Eye (tissue), 1 donor: ENCODE data around the gene KIAA1755.

Experiments used
- DNase-seq: peaks from one replicate; pipeline ENCODE4 v3.0.0-alpha.2; 2015

KIAA1755 gene

GRCh38 chr20:38164624-38165088 lies 95.9 kb downstream of the KIAA1755 start:
- no peak for DNase-seq

GRCh38 chr20:38164069-38164468 lies 96.5 kb downstream of the KIAA1755 start:
- no peak for DNase-seq

- no peak for DNase-seq
Measured at GRCh38 chr20:38162878-38163875, 97.4 kb downstream of the KIAA1755 start.

DNA sequence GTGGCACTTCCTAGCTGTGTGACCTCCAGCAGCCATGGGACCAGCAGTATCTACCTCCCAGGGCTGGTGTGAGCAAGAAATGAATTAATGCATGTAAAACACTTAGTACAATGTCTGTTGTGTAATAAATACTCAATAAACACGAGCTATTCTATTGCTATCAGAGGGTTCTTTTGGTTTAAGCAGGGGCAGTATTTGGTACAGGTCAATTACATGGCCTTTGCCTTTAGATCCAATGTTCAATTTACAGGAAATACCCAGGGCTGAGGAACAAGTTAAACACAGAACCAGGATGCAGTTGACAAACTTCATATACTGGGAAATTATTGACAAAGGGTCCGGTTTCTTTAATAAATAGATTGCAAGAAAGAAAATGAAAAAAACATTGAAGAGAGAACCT lies 98.4 kb downstream of the KIAA1755 start:
- no peak for DNase-seq

DNA sequence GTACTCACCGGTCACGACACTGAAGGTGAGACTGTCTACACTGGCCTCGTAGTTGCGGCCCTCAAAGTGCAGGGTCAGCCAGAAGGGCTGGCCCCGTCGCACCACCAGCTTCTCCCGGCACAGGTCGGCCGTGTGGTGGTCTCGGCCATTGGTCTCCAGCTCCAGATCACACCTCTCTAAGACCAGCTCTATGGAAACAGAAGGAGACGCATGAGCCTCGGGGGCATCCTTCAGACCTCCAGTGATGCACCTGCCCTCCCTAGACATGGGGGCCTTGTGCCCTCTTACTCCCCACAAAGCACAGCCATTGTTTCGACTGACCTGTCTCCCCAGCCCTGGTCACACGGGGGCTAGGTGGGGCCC lies 99.1 kb downstream of the KIAA1755 start:
- no peak for DNase-seq
